HepG2 (cell line): Measurements from ENCODE around the gene RSBN1L. TPM values are rescaled to one million over a fixed set of nuclear protein-coding genes. Genes with fewer than 3 reads are reported as not detected.

Experiments
- AGO2 ChIP-seq: fragments of 200-400 bp; formaldehyde crosslinking; optimal IDR thresholded peaks from 2 replicates; pipeline ENCODE3; 2017; ENCODE audit warnings: mild to moderate bottlenecking, low read depth, low read length, moderate library complexity
- GATA4 ChIP-seq: sonication (generic); IDR thresholded peaks from 2 replicates; pipeline ENCODE4 v1.6.1; 2016; ENCODE audit warnings: antibody characterized with exemption, low read depth, borderline replicate concordance
- HNRNPK ChIP-seq: fragments of 200-400 bp; formaldehyde crosslinking; IDR thresholded peaks from 2 replicates; pipeline ENCODE4 v1.6.1; 2018; ENCODE audit warnings: low read length, low read depth, moderate library complexity, mild to moderate bottlenecking; ENCODE audit not compliant: poor library complexity, severe bottlenecking
- HNRNPL ChIP-seq: fragments of 200-400 bp; formaldehyde crosslinking; IDR thresholded peaks from 2 replicates; pipeline ENCODE4 v1.6.1; 2017; ENCODE audit warnings: mild to moderate bottlenecking, low read depth, low read length
- HOXA5 ChIP-seq: sonication (generic); formaldehyde crosslinking; IDR thresholded peaks from 2 replicates; pipeline ENCODE4 v1.4.0; 2020; ENCODE audit warnings: missing genetic modification reagents
- HOXA9 ChIP-seq: sonication (generic); formaldehyde crosslinking; IDR thresholded peaks from 2 replicates; pipeline ENCODE4 v1.8.1; 2022; ENCODE audit warnings: missing genetic modification reagents, mild to moderate bottlenecking, moderate library complexity, borderline replicate concordance
- IKZF5 ChIP-seq: IDR thresholded peaks from 2 replicates; pipeline ENCODE4 v1.6.1; 2018; ENCODE audit warnings: missing genetic modification reagents, mild to moderate bottlenecking, missing compliant biosample characterization
- KDM1A ChIP-seq: IDR thresholded peaks from 2 replicates; pipeline ENCODE4 v1.6.1; 2016; ENCODE audit warnings: missing compliant biosample characterization
- KLF16 ChIP-seq, 2 experiments: sonication (generic) in 1 of 2; formaldehyde crosslinking in 1 of 2; IDR thresholded peaks; 2 replicates each; pipeline versions ENCODE4 v1.6.1 to v1.8.0; 2016 to 2023; ENCODE audit warnings: missing genetic modification reagents in 2 of 2, missing compliant biosample characterization in 1 of 2
- KMT2A ChIP-seq: sonication (generic); formaldehyde crosslinking; IDR thresholded peaks from 2 replicates; pipeline ENCODE4 v1.4.0; 2020; ENCODE audit warnings: missing genetic modification reagents
- NFIC ChIP-seq: IDR thresholded peaks from 2 replicates; pipeline ENCODE4 v1.6.1; 2012; ENCODE audit warnings: mild to moderate bottlenecking, low read length, inconsistent platforms
- RAD51 ChIP-seq: fragments of 450-650 bp; IDR thresholded peaks from 2 replicates; pipeline ENCODE4 v1.6.1; 2016; ENCODE audit warnings: borderline replicate concordance
- RFXAP ChIP-seq: sonication (generic); formaldehyde crosslinking; IDR thresholded peaks from 2 replicates; pipeline ENCODE4 v1.4.0; 2020; ENCODE audit warnings: missing genetic modification reagents, borderline replicate concordance
- THAP8 ChIP-seq: sonication (generic); formaldehyde crosslinking; IDR thresholded peaks from 2 replicates; pipeline ENCODE4 v1.5.1; 2020; ENCODE audit warnings: missing genetic modification reagents, mild to moderate bottlenecking, borderline replicate concordance
- YEATS4 ChIP-seq: sonication (generic); formaldehyde crosslinking; IDR thresholded peaks from 2 replicates; pipeline ENCODE4 v1.4.0; 2020; ENCODE audit warnings: missing genetic modification reagents, borderline replicate concordance
- ZMYM2 ChIP-seq: sonication (generic); formaldehyde crosslinking; IDR thresholded peaks from 2 replicates; pipeline ENCODE4 v1.8.0; 2022; ENCODE audit warnings: mild to moderate bottlenecking, missing genetic modification reagents
- ZNF234 ChIP-seq: sonication (generic); formaldehyde crosslinking; conservative IDR thresholded peaks from 2 replicates; pipeline ENCODE4 v1.5.1; 2020; ENCODE audit warnings: mild to moderate bottlenecking, missing genetic modification reagents
- ZNF605 ChIP-seq: sonication (generic); formaldehyde crosslinking; IDR thresholded peaks from 2 replicates; pipeline ENCODE4 v1.8.0; 2022; ENCODE audit warnings: mild to moderate bottlenecking, missing genetic modification reagents
- ZNF674 ChIP-seq: sonication (generic); formaldehyde crosslinking; IDR thresholded peaks from 2 replicates; pipeline ENCODE4 v1.5.0; 2020; ENCODE audit warnings: low read depth, mild to moderate bottlenecking, missing genetic modification reagents
- ZNF788 ChIP-seq: sonication (generic); formaldehyde crosslinking; IDR thresholded peaks from 2 replicates; pipeline ENCODE4 v1.5.0; 2020; ENCODE audit warnings: mild to moderate bottlenecking, missing genetic modification reagents, borderline replicate concordance
- ZSCAN20 ChIP-seq: sonication (generic); formaldehyde crosslinking; IDR thresholded peaks from 2 replicates; pipeline ENCODE4 v1.4.0; 2020; ENCODE audit warnings: missing genetic modification reagents, mild to moderate bottlenecking, borderline replicate concordance
- polyA plus RNA-seq, 8 experiments: library from polyadenylated mRNA; depleted of rRNA in 3 of 8; stranded (reverse) in 7 of 8; unstranded in 1 of 8; fragments of >200 nt; fragmentation: Illumina TruSeq in 4 of 8; extraction: Trizol in 4 of 8; gene quantifications; 2 replicates each; pipeline versions ENCODE4 v1.2.1 to v1.2.3, GENCODE V29; 2011 to 2016; ENCODE audit warnings: low read depth in 4 of 8, missing spikeins in 1 of 8, mixed read lengths in 1 of 8; ENCODE audit not compliant: insufficient read depth in 1 of 8
- total RNA-seq, 5 experiments: library from RNA; depleted of rRNA; stranded (reverse); fragments of >200 nt; fragmentation: Illumina TruSeq; extraction: Trizol; gene quantifications; 2 replicates each; pipeline ENCODE4 v1.2.3, GENCODE V29; 2016; ENCODE audit warnings: low read depth in 1 of 5
- TF ChIP-seq, protein P1 (sequence below): conservative IDR thresholded peaks from 2 replicates; pipeline ENCODE4 v1.6.1; 2018; ENCODE audit warnings: missing genetic modification reagents
- TF ChIP-seq, protein P2 (sequence below): sonication (generic); formaldehyde crosslinking; IDR thresholded peaks from 2 replicates; pipeline ENCODE4 v1.5.0; 2020; ENCODE audit warnings: mild to moderate bottlenecking, missing genetic modification reagents

The RSBN1L gene
- total and polyA plus RNA-seq, 2 of the 13 experiments (the other 11 are each of a cell fraction or from before 2014, with no cell fraction given), result 7.7 to 21.3 TPM

- TF ChIP-seq, protein P1, sequence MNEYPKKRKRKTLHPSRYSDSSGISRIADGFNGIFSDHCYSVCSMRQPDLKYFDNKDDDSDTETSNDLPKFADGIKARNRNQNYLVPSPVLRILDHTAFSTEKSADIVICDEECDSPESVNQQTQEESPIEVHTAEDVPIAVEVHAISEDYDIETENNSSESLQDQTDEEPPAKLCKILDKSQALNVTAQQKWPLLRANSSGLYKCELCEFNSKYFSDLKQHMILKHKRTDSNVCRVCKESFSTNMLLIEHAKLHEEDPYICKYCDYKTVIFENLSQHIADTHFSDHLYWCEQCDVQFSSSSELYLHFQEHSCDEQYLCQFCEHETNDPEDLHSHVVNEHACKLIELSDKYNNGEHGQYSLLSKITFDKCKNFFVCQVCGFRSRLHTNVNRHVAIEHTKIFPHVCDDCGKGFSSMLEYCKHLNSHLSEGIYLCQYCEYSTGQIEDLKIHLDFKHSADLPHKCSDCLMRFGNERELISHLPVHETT, result no peak
- TF ChIP-seq HOXA9 (no peak), GATA4 (no peak), KDM1A (CRISPR knock-in tag) (no peak), THAP8 (CRISPR knock-in tag) (0 out of 2 replicates have a peak, but pooled peaks have one; percentile 54), RAD51 (no peak), RFXAP (CRISPR knock-in tag) (0 out of 2 replicates have a peak, but pooled peaks have one; percentile 16), ZNF605 (CRISPR knock-in tag) (no peak), YEATS4 (CRISPR knock-in tag) (no peak), KMT2A (CRISPR knock-in tag) (peak; percentile 16; the same call in 1 of the 2 replicates), AGO2 (peak; percentile 70), ZNF788 (no peak), ZNF674 (CRISPR knock-in tag) (no peak), HNRNPL (no peak), ZMYM2 (peak; percentile 57; the same call in 1 of the 2 replicates), KLF16 (CRISPR knock-in tag; IDR thresholded peaks at IDR 0.05) (peak in 1 of 2 experiments; percentile 20; a peak in 1 of 4 replicates), ZNF234 (CRISPR knock-in tag) (peak; percentile 45; the same call in 1 of the 2 replicates), ZSCAN20 (CRISPR knock-in tag) (no peak), IKZF5 (CRISPR knock-in tag) (no peak), HNRNPK (no peak), NFIC (no peak), HOXA5 (CRISPR knock-in tag) (0 out of 2 replicates have a peak, but pooled peaks have one; percentile 55)
- TF ChIP-seq, protein P2, sequence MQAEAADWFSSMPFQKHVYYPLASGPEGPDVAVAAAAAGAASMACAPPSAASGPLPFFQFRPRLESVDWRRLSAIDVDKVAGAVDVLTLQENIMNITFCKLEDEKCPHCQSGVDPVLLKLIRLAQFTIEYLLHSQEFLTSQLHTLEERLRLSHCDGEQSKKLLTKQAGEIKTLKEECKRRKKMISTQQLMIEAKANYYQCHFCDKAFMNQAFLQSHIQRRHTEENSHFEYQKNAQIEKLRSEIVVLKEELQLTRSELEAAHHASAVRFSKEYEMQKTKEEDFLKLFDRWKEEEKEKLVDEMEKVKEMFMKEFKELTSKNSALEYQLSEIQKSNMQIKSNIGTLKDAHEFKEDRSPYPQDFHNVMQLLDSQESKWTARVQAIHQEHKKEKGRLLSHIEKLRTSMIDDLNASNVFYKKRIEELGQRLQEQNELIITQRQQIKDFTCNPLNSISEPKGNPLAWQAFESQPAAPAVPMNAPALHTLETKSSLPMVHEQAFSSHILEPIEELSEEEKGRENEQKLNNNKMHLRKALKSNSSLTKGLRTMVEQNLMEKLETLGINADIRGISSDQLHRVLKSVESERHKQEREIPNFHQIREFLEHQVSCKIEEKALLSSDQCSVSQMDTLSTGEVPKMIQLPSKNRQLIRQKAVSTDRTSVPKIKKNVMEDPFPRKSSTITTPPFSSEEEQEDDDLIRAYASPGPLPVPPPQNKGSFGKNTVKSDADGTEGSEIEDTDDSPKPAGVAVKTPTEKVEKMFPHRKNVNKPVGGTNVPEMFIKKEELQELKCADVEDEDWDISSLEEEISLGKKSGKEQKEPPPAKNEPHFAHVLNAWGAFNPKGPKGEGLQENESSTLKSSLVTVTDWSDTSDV (CRISPR knock-in tag), result no peak
Measured at GRCh38 chr7:77799078-77799964, 103.1 kb downstream of the RSBN1L start (continued).
